Measurements from ENCODE around the gene NOS2.
"Not testable (repeated sequence)": the region's sequence is repeated elsewhere in the genome, so short reads cannot be mapped to it uniquely, and the experiment has no call there.

NOS2 gene

DNA sequence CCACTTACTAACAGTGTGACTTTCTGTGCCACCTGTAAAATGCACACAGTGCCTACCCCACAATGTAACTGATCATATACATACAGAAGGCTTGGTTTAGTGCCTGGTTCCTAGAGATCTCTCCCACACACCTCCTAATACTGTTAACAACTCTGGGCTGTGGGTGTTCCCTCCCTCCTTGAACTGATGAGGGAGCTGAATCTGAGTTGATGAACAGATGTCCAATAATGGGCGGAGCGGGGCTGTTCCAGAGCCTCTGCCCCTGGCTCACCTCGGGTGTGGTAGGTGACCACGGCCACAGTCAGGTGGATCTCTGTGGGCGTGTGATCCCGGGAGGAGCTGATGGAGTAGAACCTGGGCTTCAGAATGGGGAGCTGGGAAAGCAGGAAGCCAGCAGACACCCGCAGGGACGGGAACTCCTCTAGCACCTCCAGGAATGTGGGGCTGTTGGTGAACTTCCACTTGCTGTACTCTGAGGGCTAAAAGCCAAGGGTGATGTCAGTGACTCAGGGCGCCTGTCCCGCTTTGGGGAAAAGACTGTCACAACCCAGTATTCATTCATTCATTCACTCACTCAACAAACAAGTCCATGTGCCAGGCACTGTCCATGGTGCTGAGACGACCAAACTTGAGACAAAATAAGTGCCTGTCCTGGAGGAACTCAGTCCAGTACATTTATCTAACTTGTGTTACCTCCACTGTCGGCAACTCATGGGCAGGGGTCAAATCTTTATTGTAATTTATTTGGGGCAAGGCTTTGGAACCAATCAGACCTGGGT lies 37.6 kb downstream of the NOS2 start:
- H3K9me2 ChIP-seq (replicated peaks; ENCODE audit: insufficient read depth, low read length) = no peaks in the 10 kb centered on the region
- H3K9me3 ChIP-seq (ENCODE audit: insufficient read depth, low read length) = no peaks in the 10 kb centered on the region
- no peak overlapping the region for H3K4me3 ChIP-seq (ENCODE audit: insufficient read depth, low read length, poor library complexity, severe bottlenecking)
- H3K4me2 ChIP-seq (ENCODE audit: low read depth, low read length, poor library complexity, severe bottlenecking) = no peak overlapping the region
- no peaks in the 10 kb centered on the region for H3K27me3 ChIP-seq (ENCODE audit: low read length)
- no peaks in the 10 kb centered on the region for H3K79me2 ChIP-seq (ENCODE audit: insufficient read depth, low read length)
- H3K9ac ChIP-seq (ENCODE audit: low read length) = no peak overlapping the region
- H2AFZ ChIP-seq (ENCODE audit: low read depth, low read length, severe bottlenecking) = no peak overlapping the region
- no peak overlapping the region for H3K27ac ChIP-seq (ENCODE audit: low read depth, low read length)
- no peak for TF ChIP-seq EZH2phosphoT487 (conservative IDR thresholded peaks at IDR 0.05; ENCODE audit: low read length)
- H3F3A ChIP-seq (ENCODE audit: insufficient read depth) = no peaks in the 10 kb centered on the region
- H4K20me1 ChIP-seq (ENCODE audit: low read depth, low read length) = no peaks in the 10 kb centered on the region
- no peaks in the 10 kb centered on the region for H3K36me3 ChIP-seq (ENCODE audit: low read length)

DNA sequence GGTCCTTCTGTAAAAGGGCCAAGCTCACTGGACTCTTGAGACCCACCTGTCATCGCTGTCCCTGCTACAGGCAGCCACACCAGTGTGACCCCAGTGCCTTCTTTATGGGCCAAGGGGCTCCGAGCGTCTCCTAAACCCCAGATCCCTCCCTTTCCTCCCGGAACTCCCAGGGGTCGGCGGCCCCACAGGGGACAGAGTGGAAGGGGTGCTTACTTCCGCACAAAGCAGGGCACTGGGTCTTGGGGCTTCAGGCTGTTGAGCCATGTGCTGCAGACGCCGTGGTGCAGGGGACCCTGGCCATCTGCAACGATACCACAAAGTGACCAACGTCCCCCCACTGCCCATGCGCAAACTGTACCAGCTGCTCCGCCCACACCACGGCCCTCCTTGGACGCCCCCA lies 39.4 kb downstream of the NOS2 start:
- H3K4me2 ChIP-seq (ENCODE audit: low read depth, low read length, poor library complexity, severe bottlenecking); H3K9ac ChIP-seq (ENCODE audit: low read length); H3F3A ChIP-seq (ENCODE audit: insufficient read depth); H3K79me2 ChIP-seq (ENCODE audit: insufficient read depth, low read length); H3K27ac ChIP-seq (ENCODE audit: low read depth, low read length); H3K9me3 ChIP-seq (ENCODE audit: insufficient read depth, low read length); H3K4me3 ChIP-seq (ENCODE audit: insufficient read depth, low read length, poor library complexity, severe bottlenecking); H2AFZ ChIP-seq (ENCODE audit: low read depth, low read length, severe bottlenecking); H3K27me3 ChIP-seq (ENCODE audit: low read length); H3K9me2 ChIP-seq (replicated peaks; ENCODE audit: insufficient read depth, low read length); H4K20me1 ChIP-seq (ENCODE audit: low read depth, low read length); H3K36me3 ChIP-seq (ENCODE audit: low read length): not testable (repeated sequence)

DNA sequence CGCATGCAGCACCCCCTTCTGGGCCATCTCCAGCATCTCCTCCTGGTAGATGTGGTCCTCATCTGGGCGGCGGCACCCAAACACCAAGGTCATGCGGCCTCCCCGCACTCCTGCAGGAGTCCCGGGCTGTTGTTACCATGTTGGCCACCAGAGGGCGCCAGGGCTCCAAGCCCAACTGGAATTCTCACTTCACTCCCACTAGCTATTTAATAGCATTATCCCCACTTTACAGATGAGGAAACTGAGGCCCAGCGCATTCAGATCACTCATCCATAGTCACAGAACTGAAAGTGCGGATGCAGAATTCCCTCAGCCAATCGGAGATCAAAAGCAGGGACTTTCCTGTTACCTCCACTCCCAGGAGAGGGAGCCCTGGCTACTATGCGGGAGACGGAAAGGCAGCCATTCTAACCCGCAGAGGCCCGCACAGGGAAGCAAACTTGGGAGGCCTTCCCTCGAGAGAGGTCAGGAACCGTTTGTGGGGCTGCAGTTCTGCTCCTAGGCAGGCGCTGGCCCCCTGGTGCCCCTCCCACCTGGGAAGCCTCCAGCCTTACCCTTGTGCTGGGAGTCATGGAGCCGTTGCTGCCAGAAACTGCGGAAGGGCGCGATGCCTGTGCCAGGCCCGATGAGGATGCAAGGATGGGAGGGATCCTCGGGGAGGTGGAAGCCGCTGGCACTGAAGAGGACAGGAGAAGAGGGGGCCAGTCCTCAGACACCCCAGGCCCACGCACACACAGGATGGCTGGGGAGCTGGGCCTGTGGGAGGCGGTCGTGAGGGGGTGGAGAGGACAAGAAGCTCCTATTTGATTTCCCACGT lies 40.1 kb downstream of the NOS2 start:
- H3K4me3 ChIP-seq (ENCODE audit: insufficient read depth, low read length, poor library complexity, severe bottlenecking) = no peak overlapping the region
- H3F3A ChIP-seq (ENCODE audit: insufficient read depth) = no peaks in the 10 kb centered on the region
- H3K9me3 ChIP-seq (ENCODE audit: insufficient read depth, low read length) = no peaks in the 10 kb centered on the region
- no peak overlapping the region for H3K27ac ChIP-seq (ENCODE audit: low read depth, low read length)
- no peaks in the 10 kb centered on the region for H4K20me1 ChIP-seq (ENCODE audit: low read depth, low read length)
- H3K79me2 ChIP-seq (ENCODE audit: insufficient read depth, low read length) = no peaks in the 10 kb centered on the region
- no peaks in the 10 kb centered on the region for H3K9me2 ChIP-seq (replicated peaks; ENCODE audit: insufficient read depth, low read length)
- TF ChIP-seq, protein P1, sequence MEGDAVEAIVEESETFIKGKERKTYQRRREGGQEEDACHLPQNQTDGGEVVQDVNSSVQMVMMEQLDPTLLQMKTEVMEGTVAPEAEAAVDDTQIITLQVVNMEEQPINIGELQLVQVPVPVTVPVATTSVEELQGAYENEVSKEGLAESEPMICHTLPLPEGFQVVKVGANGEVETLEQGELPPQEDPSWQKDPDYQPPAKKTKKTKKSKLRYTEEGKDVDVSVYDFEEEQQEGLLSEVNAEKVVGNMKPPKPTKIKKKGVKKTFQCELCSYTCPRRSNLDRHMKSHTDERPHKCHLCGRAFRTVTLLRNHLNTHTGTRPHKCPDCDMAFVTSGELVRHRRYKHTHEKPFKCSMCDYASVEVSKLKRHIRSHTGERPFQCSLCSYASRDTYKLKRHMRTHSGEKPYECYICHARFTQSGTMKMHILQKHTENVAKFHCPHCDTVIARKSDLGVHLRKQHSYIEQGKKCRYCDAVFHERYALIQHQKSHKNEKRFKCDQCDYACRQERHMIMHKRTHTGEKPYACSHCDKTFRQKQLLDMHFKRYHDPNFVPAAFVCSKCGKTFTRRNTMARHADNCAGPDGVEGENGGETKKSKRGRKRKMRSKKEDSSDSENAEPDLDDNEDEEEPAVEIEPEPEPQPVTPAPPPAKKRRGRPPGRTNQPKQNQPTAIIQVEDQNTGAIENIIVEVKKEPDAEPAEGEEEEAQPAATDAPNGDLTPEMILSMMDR (IDR thresholded peaks at IDR 0.05; ENCODE audit: insufficient read depth, low read length, poor library complexity, severe bottlenecking) = peak; percentile 93
- TF ChIP-seq EZH2phosphoT487 (conservative IDR thresholded peaks at IDR 0.05; ENCODE audit: low read length) = no peak
- H3K4me2 ChIP-seq (ENCODE audit: low read depth, low read length, poor library complexity, severe bottlenecking) = no peak overlapping the region
- no peak overlapping the region for H2AFZ ChIP-seq (ENCODE audit: low read depth, low read length, severe bottlenecking)
- no peaks in the 10 kb centered on the region for H3K36me3 ChIP-seq (ENCODE audit: low read length)
- H3K9ac ChIP-seq (ENCODE audit: low read length) = no peak overlapping the region
- H3K27me3 ChIP-seq (ENCODE audit: low read length) = no peaks in the 10 kb centered on the region

DNA sequence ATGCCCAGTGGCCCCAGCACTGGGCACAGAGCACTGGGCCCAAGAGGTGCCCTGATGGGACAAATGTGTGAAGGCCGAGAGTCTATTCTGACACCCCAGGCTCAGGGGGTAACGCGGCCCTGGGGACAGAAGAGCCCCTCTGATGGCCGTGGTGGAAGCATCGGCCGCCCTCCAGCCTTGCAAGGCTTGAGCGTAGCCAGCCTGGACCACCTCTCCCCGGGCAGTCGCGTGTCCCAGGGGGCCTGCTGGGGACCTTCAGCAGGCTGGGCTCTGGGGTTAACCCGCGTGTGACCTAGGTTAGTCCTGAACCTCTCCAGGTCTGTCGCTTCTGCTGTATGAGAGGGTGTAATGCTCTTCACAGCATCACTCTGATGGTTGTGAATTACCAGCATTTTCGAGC lies 40.8 kb downstream of the NOS2 start:
- Histone ChIP-seq H3K79me2 (ENCODE audit: insufficient read depth, low read length) (no peaks in the 10 kb centered on the region), H3K4me2 (ENCODE audit: low read depth, low read length, poor library complexity, severe bottlenecking) (no peak overlapping the region), H3K9me2 (replicated peaks; ENCODE audit: insufficient read depth, low read length) (no peaks in the 10 kb centered on the region), H3K4me3 (ENCODE audit: insufficient read depth, low read length, poor library complexity, severe bottlenecking) (no peak overlapping the region), H3K9me3 (ENCODE audit: insufficient read depth, low read length) (no peaks in the 10 kb centered on the region), H3K27me3 (ENCODE audit: low read length) (no peaks in the 10 kb centered on the region), H3K36me3 (ENCODE audit: low read length) (no peaks in the 10 kb centered on the region), H4K20me1 (ENCODE audit: low read depth, low read length) (no peaks in the 10 kb centered on the region), H3K27ac (ENCODE audit: low read depth, low read length) (no peak overlapping the region), H3F3A (ENCODE audit: insufficient read depth) (no peaks in the 10 kb centered on the region), H2AFZ (ENCODE audit: low read depth, low read length, severe bottlenecking) (no peak overlapping the region), H3K9ac (ENCODE audit: low read length) (no peak overlapping the region)
- TF ChIP-seq, protein P1 (IDR thresholded peaks at IDR 0.05; ENCODE audit: insufficient read depth, low read length, poor library complexity, severe bottlenecking) = no peak
- TF ChIP-seq EZH2phosphoT487 (conservative IDR thresholded peaks at IDR 0.05; ENCODE audit: low read length) = no peak

Data from SU-DHL-6 (cell line).